HPDE6-E6E7 (cell line): ENCODE results near the gene KCNC1.

Source experiments
- DNase-seq: peaks from one replicate; pipeline ENCODE4 v3.0.0; 2011; ENCODE audit warnings: missing footprints; ENCODE audit errors: extremely low spot score

KCNC1 gene

GRCh38 chr11:17753153-17753552 is 18.6 kb downstream of the KCNC1 start:
- DNase-seq: no peak

- DNase-seq: no peak
Measured at GRCh38 chr11:17753641-17754040, 19.1 kb downstream of the KCNC1 start.

- DNase-seq: no peak
Measured at GRCh38 chr11:17755891-17756290, 21.3 kb downstream of the KCNC1 start.

- no peak for DNase-seq
Measured at GRCh38 chr11:17760102-17761029, 25.8 kb downstream of the KCNC1 start.

- no peak for DNase-seq
Measured at GRCh38 chr11:17762309-17762974, 27.9 kb downstream of the KCNC1 start.

GRCh38 chr11:17763244-17763643 is 28.7 kb downstream of the KCNC1 start:
- no peak for DNase-seq

GRCh38 chr11:17763703-17764102 is 29.1 kb downstream of the KCNC1 start:
- no peak for DNase-seq

GRCh38 chr11:17764446-17765218 is 30.1 kb downstream of the KCNC1 start:
- no peak for DNase-seq

- no peak for DNase-seq
Measured at GRCh38 chr11:17765356-17766072, 30.9 kb downstream of the KCNC1 start.

- no peak for DNase-seq
Measured at GRCh38 chr11:17766073-17766359, 31.4 kb downstream of the KCNC1 start.

- no peak for DNase-seq
Measured at GRCh38 chr11:17766590-17766989, 32.0 kb downstream of the KCNC1 start.

GRCh38 chr11:17767301-17767885 is 32.8 kb downstream of the KCNC1 start:
- DNase-seq: no peak

- DNase-seq: no peak
Measured at GRCh38 chr11:17767914-17768313, 33.3 kb downstream of the KCNC1 start.

- DNase-seq: no peak
Measured at GRCh38 chr11:17768547-17768946, 34.0 kb downstream of the KCNC1 start.

GRCh38 chr11:17769218-17769617 is 34.6 kb downstream of the KCNC1 start:
- no peak for DNase-seq

- DNase-seq: no peak
Measured at GRCh38 chr11:17770048-17770652, 35.6 kb downstream of the KCNC1 start.

- DNase-seq: no peak
Measured at GRCh38 chr11:17770917-17771316, 36.3 kb downstream of the KCNC1 start.

GRCh38 chr11:17771415-17771814 is 36.8 kb downstream of the KCNC1 start:
- DNase-seq: no peak

GRCh38 chr11:17771841-17772401 is 37.3 kb downstream of the KCNC1 start:
- DNase-seq: no peak

- DNase-seq: no peak
Measured at GRCh38 chr11:17772704-17773600, 38.4 kb downstream of the KCNC1 start.
